GM19395 (cell line): Measurements from ENCODE around the gene CDK5RAP2.
"Not testable (repeated sequence)": the region's sequence is repeated elsewhere in the genome, so short reads cannot be mapped to it uniquely, and the experiment has no call there.

ENCODE experiments used
- ATAC-seq: cut with Tn5 transposase; IDR thresholded peaks from one replicate; pipeline ENCODE4 v1.9.1; 2021; ENCODE audit warnings: mild to moderate bottlenecking, moderate library complexity; ENCODE audit not compliant: unreplicated experiment

CDK5RAP2 gene

GRCh38 chr9:120474591-120475243, 105.2 kb downstream of the CDK5RAP2 start:
- ATAC-seq: no peak

GRCh38 chr9:120473608-120474007, 106.4 kb downstream of the CDK5RAP2 start:
- ATAC-seq: no peak

- ATAC-seq: no peak
Measured at GRCh38 chr9:120465685-120466407, 114.1 kb downstream of the CDK5RAP2 start.

- ATAC-seq: no peak
Measured at GRCh38 chr9:120464887-120465421, 115.0 kb downstream of the CDK5RAP2 start.

- no peak for ATAC-seq
Measured at GRCh38 chr9:120464176-120464886, 115.6 kb downstream of the CDK5RAP2 start.

- ATAC-seq: no peak
Measured at GRCh38 chr9:120463765-120464164, 116.2 kb downstream of the CDK5RAP2 start.

GRCh38 chr9:120461677-120462076, 118.3 kb downstream of the CDK5RAP2 start:
- not testable (repeated sequence) for ATAC-seq

- no peak for ATAC-seq
Measured at GRCh38 chr9:120456218-120456617, 123.7 kb downstream of the CDK5RAP2 start.

- no peak for ATAC-seq
Measured at GRCh38 chr9:120454467-120454866, 125.5 kb downstream of the CDK5RAP2 start.

GRCh38 chr9:120453792-120454191, 126.2 kb downstream of the CDK5RAP2 start:
- ATAC-seq: no peak

GRCh38 chr9:120452631-120453030, 127.3 kb downstream of the CDK5RAP2 start:
- no peak for ATAC-seq

GRCh38 chr9:120450916-120451315, 129.1 kb downstream of the CDK5RAP2 start:
- no peak for ATAC-seq

GRCh38 chr9:120449566-120449965, 130.4 kb downstream of the CDK5RAP2 start:
- ATAC-seq: no peak

- no peak for ATAC-seq
Measured at GRCh38 chr9:120447959-120448500, 131.9 kb downstream of the CDK5RAP2 start.

GRCh38 chr9:120446671-120447070, 133.3 kb downstream of the CDK5RAP2 start:
- ATAC-seq: no peak

GRCh38 chr9:120443976-120444375, 136.0 kb downstream of the CDK5RAP2 start:
- no peak for ATAC-seq

- no peak for ATAC-seq
Measured at GRCh38 chr9:120443489-120443888, 136.5 kb downstream of the CDK5RAP2 start.

- no peak for ATAC-seq
Measured at GRCh38 chr9:120442308-120442995, 137.5 kb downstream of the CDK5RAP2 start.

- ATAC-seq: no peak
Measured at GRCh38 chr9:120441426-120442307, 138.3 kb downstream of the CDK5RAP2 start.

GRCh38 chr9:120440791-120441190, 139.2 kb downstream of the CDK5RAP2 start:
- ATAC-seq: no peak
